OCI-LY7 (cell line): ENCODE measurements around the gene TP73.

ENCODE experiments used
- CTCF ChIP-seq: fragments of 200-600 bp; sonication (generic); conservative IDR thresholded peaks from 2 replicates; pipeline ENCODE4 v1.5.1; 2014; ENCODE audit warnings: mild to moderate bottlenecking, antibody characterized with exemption, low read length, moderate library complexity, mixed read lengths
- EZH2phosphoT487 ChIP-seq: fragments of 200-600 bp; sonication (generic); IDR thresholded peaks from 2 replicates; pipeline ENCODE4 v1.6.1; 2018; ENCODE audit warnings: low read depth, borderline replicate concordance, mild to moderate bottlenecking, mixed run types, antibody characterized with exemption, low read length, moderate library complexity, mixed read lengths

GRCh38 chr1:3716351-3716750, 64.0 kb downstream of the TP73 start:
- TF ChIP-seq CTCF = no peak
- no peak for TF ChIP-seq EZH2phosphoT487
